ENCODE data around the gene RASIP1.
"Not testable (repeated sequence)": the region's sequence is repeated elsewhere in the genome, so short reads cannot be mapped to it uniquely, and the experiment has no call there.

Gene RASIP1

GRCh38 chr19:48698046-48698445 is 42.4 kb downstream of the RASIP1 start:
- Histone ChIP-seq H3K4me1 (ENCODE audit: insufficient read depth, low read length, poor library complexity, severe bottlenecking) (no peaks in the 10 kb centered on the region), H3K4me3 (ENCODE audit: low read length, poor library complexity, severe bottlenecking) (no peak overlapping the region), H3K9me3 (ENCODE audit: insufficient read depth, low read depth, low read length) (no peaks in the 10 kb centered on the region), H3F3A (ENCODE audit: low read depth) (no peaks in the 10 kb centered on the region), H3K27me3 (ENCODE audit: insufficient read depth, low read length, poor library complexity, severe bottlenecking) (no peaks in the 10 kb centered on the region), H3K9ac (ENCODE audit: low read depth, low read length, poor library complexity, severe bottlenecking) (no peak overlapping the region), H2AFZ (ENCODE audit: low read length) (no peak overlapping the region), H3K9me2 (replicated peaks; ENCODE audit: low read depth, low read length) (no peaks in the 10 kb centered on the region), H3K36me3 (ENCODE audit: insufficient read depth, low read length) (no peaks in the 10 kb centered on the region), H3K79me2 (ENCODE audit: insufficient read depth, low read length) (no peaks in the 10 kb centered on the region), H3K4me2 (ENCODE audit: low read depth, low read length, poor library complexity, severe bottlenecking) (no peak overlapping the region), H4K20me1 (ENCODE audit: insufficient read depth, low read length, poor library complexity, severe bottlenecking) (no peaks in the 10 kb centered on the region)
- no peak for TF ChIP-seq CTCF (conservative IDR thresholded peaks at IDR 0.05; ENCODE audit: low read length)
- no peak for TF ChIP-seq EZH2phosphoT487 (IDR thresholded peaks at IDR 0.05; ENCODE audit: borderline replicate concordance)

- no peaks in the 10 kb centered on the region for H3K79me2 ChIP-seq (ENCODE audit: insufficient read depth, low read length)
- H3K27me3 ChIP-seq (ENCODE audit: insufficient read depth, low read length, poor library complexity, severe bottlenecking) = no peaks in the 10 kb centered on the region
- H3K4me3 ChIP-seq (ENCODE audit: low read length, poor library complexity, severe bottlenecking) = no peak overlapping the region
- TF ChIP-seq EZH2phosphoT487 (IDR thresholded peaks at IDR 0.05; ENCODE audit: borderline replicate concordance) (no peak), CTCF (conservative IDR thresholded peaks at IDR 0.05; ENCODE audit: low read length) (no peak)
- H4K20me1 ChIP-seq (ENCODE audit: insufficient read depth, low read length, poor library complexity, severe bottlenecking) = no peaks in the 10 kb centered on the region
- no peaks in the 10 kb centered on the region for H3F3A ChIP-seq (ENCODE audit: low read depth)
- no peak overlapping the region for H3K4me2 ChIP-seq (ENCODE audit: low read depth, low read length, poor library complexity, severe bottlenecking)
- no peak overlapping the region for H2AFZ ChIP-seq (ENCODE audit: low read length)
- no peaks in the 10 kb centered on the region for H3K4me1 ChIP-seq (ENCODE audit: insufficient read depth, low read length, poor library complexity, severe bottlenecking)
- H3K36me3 ChIP-seq (ENCODE audit: insufficient read depth, low read length) = no peaks in the 10 kb centered on the region
- no peaks in the 10 kb centered on the region for H3K9me3 ChIP-seq (ENCODE audit: insufficient read depth, low read depth, low read length)
- no peak overlapping the region for H3K9ac ChIP-seq (ENCODE audit: low read depth, low read length, poor library complexity, severe bottlenecking)
- no peaks in the 10 kb centered on the region for H3K9me2 ChIP-seq (replicated peaks; ENCODE audit: low read depth, low read length)
Observed at GRCh38 chr19:48696353-48697010, 43.9 kb downstream of the RASIP1 start.

- Histone ChIP-seq H3K4me1 (ENCODE audit: insufficient read depth, low read length, poor library complexity, severe bottlenecking) (no peaks in the 10 kb centered on the region), H3K27me3 (ENCODE audit: insufficient read depth, low read length, poor library complexity, severe bottlenecking) (no peaks in the 10 kb centered on the region), H4K20me1 (ENCODE audit: insufficient read depth, low read length, poor library complexity, severe bottlenecking) (no peaks in the 10 kb centered on the region), H3K36me3 (ENCODE audit: insufficient read depth, low read length) (no peaks in the 10 kb centered on the region), H3K9ac (ENCODE audit: low read depth, low read length, poor library complexity, severe bottlenecking) (no peak within 1 kb of the TSS), H3K4me3 (ENCODE audit: low read length, poor library complexity, severe bottlenecking) (no peak within 1 kb of the TSS), H3K4me2 (ENCODE audit: low read depth, low read length, poor library complexity, severe bottlenecking) (no peak within 1 kb of the TSS), H3K9me2 (replicated peaks; ENCODE audit: low read depth, low read length) (no peaks in the 10 kb centered on the region), H3F3A (ENCODE audit: low read depth) (no peaks in the 10 kb centered on the region), H2AFZ (ENCODE audit: low read length) (no peak within 1 kb of the TSS), H3K9me3 (ENCODE audit: insufficient read depth, low read depth, low read length) (no peaks in the 10 kb centered on the region), H3K79me2 (ENCODE audit: insufficient read depth, low read length) (no peaks in the 10 kb centered on the region)
- TF ChIP-seq EZH2phosphoT487 (IDR thresholded peaks at IDR 0.05; ENCODE audit: borderline replicate concordance) (no peak), CTCF (conservative IDR thresholded peaks at IDR 0.05; ENCODE audit: low read length) (no peak)
Observed at GRCh38 chr19:48695743-48696352, 44.6 kb downstream of the RASIP1 start, which contains the start of gene FUT2. Gene FUT2 (plus strand): TSS chr19:48695971. CDS start chr19:48702957, 6,986 bp downstream.

GRCh38 chr19:48693629-48694028 is 46.8 kb downstream of the RASIP1 start:
- not testable (repeated sequence) for H3K9me2 ChIP-seq (replicated peaks; ENCODE audit: low read depth, low read length); H4K20me1 ChIP-seq (ENCODE audit: insufficient read depth, low read length, poor library complexity, severe bottlenecking); H3K9me3 ChIP-seq (ENCODE audit: insufficient read depth, low read depth, low read length); H3K36me3 ChIP-seq (ENCODE audit: insufficient read depth, low read length); H3F3A ChIP-seq (ENCODE audit: low read depth); H3K4me2 ChIP-seq (ENCODE audit: low read depth, low read length, poor library complexity, severe bottlenecking); H3K27me3 ChIP-seq (ENCODE audit: insufficient read depth, low read length, poor library complexity, severe bottlenecking); H3K79me2 ChIP-seq (ENCODE audit: insufficient read depth, low read length); H2AFZ ChIP-seq (ENCODE audit: low read length); H3K4me1 ChIP-seq (ENCODE audit: insufficient read depth, low read length, poor library complexity, severe bottlenecking); H3K4me3 ChIP-seq (ENCODE audit: low read length, poor library complexity, severe bottlenecking); H3K9ac ChIP-seq (ENCODE audit: low read depth, low read length, poor library complexity, severe bottlenecking)

Data from Loucy (cell line).